Anterior cingulate cortex (tissue), 58 donors: ENCODE results near the gene CCNH.

Experiments used
- DNase-seq, 58 donors: peaks; one replicate each; lab custom pipeline; 2025; lab: John Stamatoyannopoulos, UW

Gene CCNH

GRCh38 chr5:87404359-87404758 is 8.4 kb downstream of the CCNH start:
- DNase-seq = no peak

- DNase-seq = no peak
Measured at GRCh38 chr5:87403899-87404298, 8.8 kb downstream of the CCNH start.

- no peak for DNase-seq
Measured at GRCh38 chr5:87403409-87403808, 9.3 kb downstream of the CCNH start.

- DNase-seq = no peak
Measured at GRCh38 chr5:87401626-87402025, 11.1 kb downstream of the CCNH start.

- no peak for DNase-seq
Measured at GRCh38 chr5:87400305-87400899, 12.3 kb downstream of the CCNH start.

- DNase-seq = no peak
Measured at GRCh38 chr5:87399720-87400119, 13.0 kb downstream of the CCNH start.

GRCh38 chr5:87398981-87399614 is 13.6 kb downstream of the CCNH start:
- DNase-seq = no peak

- DNase-seq = no peak
Measured at GRCh38 chr5:87394411-87395165, 18.1 kb downstream of the CCNH start.

GRCh38 chr5:87393331-87393730 is 19.4 kb downstream of the CCNH start:
- no peak for DNase-seq

- DNase-seq = no peak
Measured at GRCh38 chr5:87392801-87393200, 19.9 kb downstream of the CCNH start.

GRCh38 chr5:87392170-87392569 is 20.6 kb downstream of the CCNH start:
- no peak for DNase-seq

GRCh38 chr5:87390576-87391199 is 22.0 kb downstream of the CCNH start:
- no peak for DNase-seq

- no peak for DNase-seq
Measured at GRCh38 chr5:87390075-87390474, 22.7 kb downstream of the CCNH start.

- DNase-seq = no peak
Measured at GRCh38 chr5:87389296-87390034, 23.3 kb downstream of the CCNH start.

- no peak for DNase-seq
Measured at GRCh38 chr5:87388129-87388528, 24.6 kb downstream of the CCNH start.

GRCh38 chr5:87385802-87386201 is 26.9 kb downstream of the CCNH start:
- no peak for DNase-seq

GRCh38 chr5:87383216-87383615 is 29.5 kb downstream of the CCNH start:
- no peak for DNase-seq

- no peak for DNase-seq
Measured at GRCh38 chr5:87382224-87382623, 30.5 kb downstream of the CCNH start.

GRCh38 chr5:87372705-87373104 is 40.0 kb downstream of the CCNH start:
- DNase-seq = no peak

- no peak for DNase-seq
Measured at GRCh38 chr5:87369431-87369830, 43.3 kb downstream of the CCNH start.

GRCh38 chr5:87368601-87369000 is 44.1 kb downstream of the CCNH start:
- no peak for DNase-seq
